ENCODE measurements around the gene ST3GAL2. TPM values are rescaled to one million over a fixed set of nuclear protein-coding genes. Genes with fewer than 3 reads are reported as not detected.

ST3GAL2 gene
- total RNA-seq (ENCODE audit: low replicate concordance), result 8.5 and 37.2 TPM in 2 replicates
- long read RNA-seq, result 0 reads

GRCh38 chr16:70438969-70439862 is at the start of gene ST3GAL2:
Gene ST3GAL2, minus strand, starts transcription at chr16:70439100. Its CDS starts 40,570 bp downstream, at chr16:70398530.
- H3K9me3 Mint-ChIP-seq, result no peaks in the 10 kb centered on the region
- no peak for TF ChIP-seq CTCF (conservative IDR thresholded peaks at IDR 0.05)
- H3K36me3 Mint-ChIP-seq, result no peaks in the 10 kb centered on the region
- peaks cover 24% of the 10 kb centered on the region for H3K4me1 Mint-ChIP-seq (ENCODE audit: unreplicated experiment)
- peak; percentile 96 for DNase-seq (ENCODE audit: extremely low spot score, unreplicated experiment)
- peak within 1 kb of the TSS; percentile 97 for H3K4me3 Mint-ChIP-seq
- H3K27me3 Mint-ChIP-seq, result peaks cover 5% of the 10 kb centered on the region
- H3K27ac Mint-ChIP-seq, result peak within 1 kb of the TSS; percentile 84

- H3K27me3 Mint-ChIP-seq, result no peaks in the 10 kb centered on the region
- no peak for DNase-seq (ENCODE audit: extremely low spot score, unreplicated experiment)
- H3K9me3 Mint-ChIP-seq, result no peaks in the 10 kb centered on the region
- H3K36me3 Mint-ChIP-seq, result peaks cover 9% of the 10 kb centered on the region
- H3K4me3 Mint-ChIP-seq, result no peak overlapping the region
- no peaks in the 10 kb centered on the region for H3K4me1 Mint-ChIP-seq (ENCODE audit: unreplicated experiment)
- TF ChIP-seq CTCF (conservative IDR thresholded peaks at IDR 0.05), result no peak
- no peak overlapping the region for H3K27ac Mint-ChIP-seq
These were observed 46.0 kb upstream of the ST3GAL2 start for GRCh38 chr16:70484867-70485266.

GRCh38 chr16:70483426-70483825 is 44.5 kb upstream of the ST3GAL2 start:
- TF ChIP-seq CTCF (conservative IDR thresholded peaks at IDR 0.05), result no peak
- Mint-ChIP-seq H3K27ac (no peak overlapping the region), H3K4me1 (ENCODE audit: unreplicated experiment) (no peaks in the 10 kb centered on the region), H3K27me3 (no peaks in the 10 kb centered on the region), H3K9me3 (no peaks in the 10 kb centered on the region), H3K4me3 (no peak overlapping the region), H3K36me3 (peaks cover 9% of the 10 kb centered on the region)
- no peak for DNase-seq (ENCODE audit: extremely low spot score, unreplicated experiment)

GRCh38 chr16:70482624-70483023 is 43.7 kb upstream of the ST3GAL2 start:
- H3K27ac Mint-ChIP-seq, result no peak overlapping the region
- H3K4me1 Mint-ChIP-seq (ENCODE audit: unreplicated experiment), result no peaks in the 10 kb centered on the region
- no peaks in the 10 kb centered on the region for H3K27me3 Mint-ChIP-seq
- TF ChIP-seq CTCF (conservative IDR thresholded peaks at IDR 0.05), result no peak
- DNase-seq (ENCODE audit: extremely low spot score, unreplicated experiment), result no peak
- H3K4me3 Mint-ChIP-seq, result no peak overlapping the region
- H3K36me3 Mint-ChIP-seq, result peaks cover 9% of the 10 kb centered on the region
- no peaks in the 10 kb centered on the region for H3K9me3 Mint-ChIP-seq

DNA sequence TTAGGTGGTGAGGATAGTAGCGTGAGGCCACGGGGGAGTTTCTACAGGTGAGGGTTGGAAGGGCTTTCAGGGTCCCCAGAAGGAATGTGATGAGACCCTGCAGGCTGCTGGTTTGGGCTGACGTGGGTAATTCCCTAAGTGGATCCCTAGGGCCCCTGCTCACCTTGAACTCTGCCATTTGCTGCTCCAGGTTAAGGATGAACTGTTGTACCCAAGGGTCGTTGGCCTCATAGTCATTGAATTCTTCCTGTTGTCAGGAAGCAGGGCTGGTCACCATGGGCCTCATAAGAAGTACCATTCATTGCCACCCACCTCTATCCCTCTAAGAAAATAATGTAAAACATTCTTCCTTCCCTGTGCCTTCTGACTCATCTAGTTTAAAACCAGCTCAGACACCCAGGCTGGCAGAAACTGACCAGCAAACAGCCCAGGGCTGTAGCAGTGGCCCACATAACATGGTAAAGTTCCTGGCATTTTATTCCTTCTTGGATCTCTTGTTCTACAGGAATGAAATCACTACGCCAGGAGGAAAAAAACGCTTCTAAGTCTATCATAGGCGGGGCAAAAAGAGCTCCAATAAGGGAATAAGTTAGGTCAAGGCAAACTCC is 43.1 kb upstream of the ST3GAL2 start:
- DNase-seq (ENCODE audit: extremely low spot score, unreplicated experiment), result no peak
- Mint-ChIP-seq H3K4me1 (ENCODE audit: unreplicated experiment) (no peaks in the 10 kb centered on the region), H3K27me3 (no peaks in the 10 kb centered on the region), H3K36me3 (peaks cover 9% of the 10 kb centered on the region), H3K4me3 (no peak overlapping the region), H3K27ac (peak overlapping the region; percentile 53), H3K9me3 (no peaks in the 10 kb centered on the region)
- no peak for TF ChIP-seq CTCF (conservative IDR thresholded peaks at IDR 0.05)

Measured in type B pancreatic cell (in vitro differentiated cells).